Testis (tissue), 2 donors: ENCODE data around the gene GRIK4.

Experiments
- POLR2A ChIP-seq: fragments of 450-650 bp; IDR thresholded peaks from one replicate; pipeline ENCODE4 v1.6.1; 2017; ENCODE audit warnings: antibody characterized with exemption, mild to moderate bottlenecking, moderate library complexity
- TF ChIP-seq, protein P1 (sequence below), 3 experiments: fragments of 450-650 bp in 2 of 3; fragments of 200-600 bp in 1 of 3; sonication (generic) in 1 of 3; IDR thresholded peaks; one replicate each; pipeline ENCODE4 v1.5.1; 2016 to 2019; ENCODE audit warnings: antibody characterized with exemption in 3 of 3, mild to moderate bottlenecking in 2 of 3, moderate library complexity in 1 of 3

DNA sequence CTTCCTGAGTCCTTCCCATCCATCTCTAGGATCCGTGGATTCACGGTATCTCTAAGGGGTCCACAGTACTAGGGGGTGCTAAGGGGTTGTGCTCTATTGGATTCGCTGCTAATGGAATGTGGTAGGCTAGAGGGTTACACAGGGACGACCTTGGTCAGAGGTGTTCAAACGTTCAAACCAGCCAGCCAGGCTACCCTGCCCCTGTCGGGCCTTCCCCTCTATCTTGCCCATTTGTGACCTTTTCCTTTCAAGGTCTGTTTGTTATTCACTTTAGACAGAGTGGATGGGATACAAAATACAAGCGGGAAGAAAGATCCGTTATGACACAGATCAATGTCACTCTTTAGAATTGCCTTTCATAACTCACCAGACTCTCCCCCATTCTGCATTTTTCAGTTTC, 306.5 kb downstream of the GRIK4 start:
- no peak for TF ChIP-seq POLR2A
- TF ChIP-seq, protein P1, sequence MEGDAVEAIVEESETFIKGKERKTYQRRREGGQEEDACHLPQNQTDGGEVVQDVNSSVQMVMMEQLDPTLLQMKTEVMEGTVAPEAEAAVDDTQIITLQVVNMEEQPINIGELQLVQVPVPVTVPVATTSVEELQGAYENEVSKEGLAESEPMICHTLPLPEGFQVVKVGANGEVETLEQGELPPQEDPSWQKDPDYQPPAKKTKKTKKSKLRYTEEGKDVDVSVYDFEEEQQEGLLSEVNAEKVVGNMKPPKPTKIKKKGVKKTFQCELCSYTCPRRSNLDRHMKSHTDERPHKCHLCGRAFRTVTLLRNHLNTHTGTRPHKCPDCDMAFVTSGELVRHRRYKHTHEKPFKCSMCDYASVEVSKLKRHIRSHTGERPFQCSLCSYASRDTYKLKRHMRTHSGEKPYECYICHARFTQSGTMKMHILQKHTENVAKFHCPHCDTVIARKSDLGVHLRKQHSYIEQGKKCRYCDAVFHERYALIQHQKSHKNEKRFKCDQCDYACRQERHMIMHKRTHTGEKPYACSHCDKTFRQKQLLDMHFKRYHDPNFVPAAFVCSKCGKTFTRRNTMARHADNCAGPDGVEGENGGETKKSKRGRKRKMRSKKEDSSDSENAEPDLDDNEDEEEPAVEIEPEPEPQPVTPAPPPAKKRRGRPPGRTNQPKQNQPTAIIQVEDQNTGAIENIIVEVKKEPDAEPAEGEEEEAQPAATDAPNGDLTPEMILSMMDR (IDR thresholded peaks at IDR 0.05) = no peak
